Measurements from ENCODE around the gene GOLGA6A.
A peak's percentile ranks its signal among the peaks of the same experiment; 100 is the strongest.

Gene GOLGA6A

DNA sequence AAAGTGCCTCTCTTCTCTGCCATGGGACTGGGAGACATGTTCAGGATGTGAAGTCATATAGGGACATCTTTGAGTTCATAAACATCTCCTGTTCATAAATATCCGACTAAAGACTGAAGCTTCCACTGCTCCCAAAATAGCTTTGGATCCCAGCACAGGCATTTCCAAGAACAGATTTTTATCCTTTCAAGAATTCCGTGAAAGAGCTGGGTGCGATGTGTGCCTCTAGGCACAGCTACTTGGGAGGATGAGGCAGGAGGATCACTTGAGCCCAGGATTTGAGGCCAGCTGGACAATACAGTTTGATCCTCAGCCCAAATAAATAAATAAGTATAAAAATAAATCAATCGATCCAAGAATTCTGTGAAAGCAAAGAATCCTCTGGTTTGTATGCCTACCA, 41.3 kb upstream of the GOLGA6A start:
- Mint-ChIP-seq H3K4me1 (peaks cover 37% of the 10 kb centered on the region), H3K9me3 (no peaks in the 10 kb centered on the region), H3K36me3 (ENCODE audit: low read depth) (no peaks in the 10 kb centered on the region), H3K27me3 (ENCODE audit: low read depth) (peaks cover 32% of the 10 kb centered on the region), H3K27ac (peak overlapping the region in 1 of 3 experiments; percentile 56), H3K4me3 (no peak overlapping the region)
- TF ChIP-seq, protein P1, sequence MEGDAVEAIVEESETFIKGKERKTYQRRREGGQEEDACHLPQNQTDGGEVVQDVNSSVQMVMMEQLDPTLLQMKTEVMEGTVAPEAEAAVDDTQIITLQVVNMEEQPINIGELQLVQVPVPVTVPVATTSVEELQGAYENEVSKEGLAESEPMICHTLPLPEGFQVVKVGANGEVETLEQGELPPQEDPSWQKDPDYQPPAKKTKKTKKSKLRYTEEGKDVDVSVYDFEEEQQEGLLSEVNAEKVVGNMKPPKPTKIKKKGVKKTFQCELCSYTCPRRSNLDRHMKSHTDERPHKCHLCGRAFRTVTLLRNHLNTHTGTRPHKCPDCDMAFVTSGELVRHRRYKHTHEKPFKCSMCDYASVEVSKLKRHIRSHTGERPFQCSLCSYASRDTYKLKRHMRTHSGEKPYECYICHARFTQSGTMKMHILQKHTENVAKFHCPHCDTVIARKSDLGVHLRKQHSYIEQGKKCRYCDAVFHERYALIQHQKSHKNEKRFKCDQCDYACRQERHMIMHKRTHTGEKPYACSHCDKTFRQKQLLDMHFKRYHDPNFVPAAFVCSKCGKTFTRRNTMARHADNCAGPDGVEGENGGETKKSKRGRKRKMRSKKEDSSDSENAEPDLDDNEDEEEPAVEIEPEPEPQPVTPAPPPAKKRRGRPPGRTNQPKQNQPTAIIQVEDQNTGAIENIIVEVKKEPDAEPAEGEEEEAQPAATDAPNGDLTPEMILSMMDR (IDR thresholded peaks at IDR 0.05; ENCODE audit: unreplicated experiment in 3 of 3) = no peak

DNA sequence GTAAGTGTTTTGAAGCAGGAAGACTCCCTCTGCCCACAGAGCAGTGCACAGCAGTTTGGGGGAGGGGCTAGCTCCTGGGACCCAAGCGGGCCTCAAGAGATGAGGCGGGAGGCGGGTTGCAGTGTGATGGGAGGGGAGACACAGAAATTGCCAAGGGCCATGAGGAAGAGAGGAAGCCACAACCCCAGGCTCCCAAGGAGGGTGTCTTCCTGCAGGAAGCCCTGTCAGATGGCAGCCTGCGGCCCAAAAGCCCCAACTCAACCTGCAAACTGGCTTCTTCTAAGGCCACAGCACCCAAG, 40.7 kb upstream of the GOLGA6A start:
- Mint-ChIP-seq H3K27ac (peak overlapping the region in 2 of 3 experiments; percentile 35 to 70), H3K4me1 (peaks cover 37% of the 10 kb centered on the region), H3K36me3 (ENCODE audit: low read depth) (no peaks in the 10 kb centered on the region), H3K4me3 (no peak overlapping the region), H3K27me3 (ENCODE audit: low read depth) (peaks cover 30% of the 10 kb centered on the region), H3K9me3 (no peaks in the 10 kb centered on the region)
- TF ChIP-seq, protein P1 (IDR thresholded peaks at IDR 0.05; ENCODE audit: unreplicated experiment in 3 of 3) = no peak

DNA sequence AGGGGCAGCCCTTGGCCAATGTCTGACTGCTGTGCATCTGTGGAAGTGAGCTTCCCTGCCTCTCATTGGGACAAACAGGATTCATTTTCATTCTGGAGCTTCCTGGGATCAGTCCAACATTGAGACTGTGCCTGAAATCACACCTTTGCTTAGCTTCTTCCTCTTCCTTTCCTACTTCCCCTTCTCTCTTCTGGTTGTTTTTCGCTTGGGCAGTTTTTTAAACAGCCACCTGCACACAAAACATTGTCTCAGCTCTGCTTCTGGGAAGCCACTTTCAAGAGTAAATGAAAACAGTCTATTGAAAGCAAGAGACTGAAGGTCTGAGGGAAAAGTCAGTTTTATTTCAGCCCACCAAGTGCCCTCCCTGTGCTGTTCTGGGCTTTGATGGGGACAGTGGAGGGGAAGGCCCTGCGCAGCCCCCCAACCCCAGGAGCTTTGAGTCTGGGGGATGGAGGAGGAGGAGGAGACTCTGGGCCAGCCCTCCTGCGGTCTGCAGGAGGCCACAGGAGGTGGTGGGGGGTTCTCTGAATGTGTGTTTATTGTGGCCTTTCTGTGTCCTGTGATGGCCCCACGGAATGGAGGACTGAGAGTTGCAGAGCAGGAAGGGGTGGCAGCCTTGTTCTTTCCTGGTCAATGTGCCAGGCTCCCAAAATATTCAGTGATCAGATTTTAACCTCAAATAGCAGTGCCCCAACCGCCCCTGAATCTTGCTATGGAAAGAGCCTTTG, 40.2 kb upstream of the GOLGA6A start:
- no peak overlapping the region for H3K4me3 Mint-ChIP-seq
- H3K4me1 Mint-ChIP-seq = peaks cover 37% of the 10 kb centered on the region
- peak overlapping the region in 2 of 3 experiments; percentile 65 to 70 for H3K27ac Mint-ChIP-seq
- H3K9me3 Mint-ChIP-seq = no peaks in the 10 kb centered on the region
- TF ChIP-seq, protein P1 (IDR thresholded peaks at IDR 0.05; ENCODE audit: unreplicated experiment in 3 of 3) = no peak
- H3K36me3 Mint-ChIP-seq (ENCODE audit: low read depth) = no peaks in the 10 kb centered on the region
- peaks cover 30% of the 10 kb centered on the region for H3K27me3 Mint-ChIP-seq (ENCODE audit: low read depth)

DNA sequence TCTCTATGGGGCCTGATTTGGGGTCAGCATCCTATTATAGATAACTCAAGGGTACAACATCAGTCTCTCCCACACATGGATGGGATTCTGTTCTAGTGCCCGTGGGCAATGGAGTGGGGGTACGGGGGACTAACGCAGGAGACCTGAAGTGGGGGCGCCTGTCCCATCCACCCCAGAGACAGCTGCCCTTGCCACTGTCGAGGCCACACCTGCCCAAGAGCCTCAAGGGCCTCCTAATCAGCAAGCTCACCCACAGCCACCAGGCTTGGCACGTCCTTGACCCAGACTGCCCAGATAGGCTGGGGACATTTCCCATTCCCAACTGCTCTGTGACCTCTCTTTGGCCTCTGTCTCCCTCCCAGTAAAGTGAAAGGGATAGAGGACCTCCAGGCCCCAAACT, 39.5 kb upstream of the GOLGA6A start:
- H3K27me3 Mint-ChIP-seq (ENCODE audit: low read depth) = peaks cover 23% of the 10 kb centered on the region
- peaks cover 31% of the 10 kb centered on the region for H3K4me1 Mint-ChIP-seq
- no peaks in the 10 kb centered on the region for H3K36me3 Mint-ChIP-seq (ENCODE audit: low read depth)
- H3K9me3 Mint-ChIP-seq = no peaks in the 10 kb centered on the region
- H3K4me3 Mint-ChIP-seq = no peak overlapping the region
- TF ChIP-seq, protein P1 (IDR thresholded peaks at IDR 0.05; ENCODE audit: unreplicated experiment in 3 of 3) = no peak
- H3K27ac Mint-ChIP-seq = peak overlapping the region in 1 of 3 experiments; percentile 77

DNA sequence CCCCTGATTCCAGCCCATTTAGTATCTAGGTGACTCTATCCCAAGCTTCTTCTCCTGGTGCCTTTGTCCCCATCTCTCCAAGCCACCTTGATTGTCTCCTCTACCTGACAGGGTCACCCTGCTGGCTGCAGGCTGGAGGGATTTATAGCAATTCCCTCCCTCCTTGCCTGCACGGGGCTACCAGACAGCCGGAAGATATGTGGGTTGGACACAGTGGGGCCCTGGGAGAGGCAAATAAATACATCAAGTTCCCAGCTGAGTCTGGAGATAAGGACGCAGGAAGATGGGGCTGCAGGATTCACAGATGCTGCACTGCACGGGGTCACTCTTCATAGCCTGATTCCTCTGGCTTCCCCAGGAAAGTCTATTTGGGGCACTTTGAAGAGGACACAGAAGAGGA, 38.7 kb upstream of the GOLGA6A start:
- TF ChIP-seq, protein P1 (IDR thresholded peaks at IDR 0.05; ENCODE audit: unreplicated experiment in 3 of 3) = no peak
- Mint-ChIP-seq H3K36me3 (ENCODE audit: low read depth) (no peaks in the 10 kb centered on the region), H3K27me3 (ENCODE audit: low read depth) (peaks cover 17% of the 10 kb centered on the region), H3K9me3 (no peaks in the 10 kb centered on the region), H3K27ac (peak overlapping the region; percentile 19 to 77 (median 47)), H3K4me1 (peaks cover 27% of the 10 kb centered on the region), H3K4me3 (peak overlapping the region; percentile 2 to 62 (median 35))

DNA sequence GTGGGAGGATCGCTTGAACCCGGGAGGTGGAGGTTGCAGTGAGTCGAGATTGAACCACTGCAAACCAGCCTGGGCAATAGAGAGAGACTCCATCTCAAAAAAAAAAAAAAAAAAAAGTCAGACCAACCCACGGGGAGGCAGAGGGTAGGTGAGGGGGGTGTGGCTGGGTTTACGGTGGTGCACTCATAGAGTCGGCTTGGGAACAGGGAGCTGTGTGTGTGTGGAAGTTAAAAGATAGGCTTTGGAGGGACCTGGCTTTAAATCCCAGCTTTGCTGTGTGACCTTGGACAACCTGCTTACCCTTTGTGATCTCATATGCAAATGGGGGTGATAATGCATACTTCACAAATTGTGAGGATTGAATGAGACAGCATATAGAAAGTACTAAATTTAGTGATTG, 38.1 kb upstream of the GOLGA6A start:
- Mint-ChIP-seq H3K36me3 (ENCODE audit: low read depth) (no peaks in the 10 kb centered on the region), H3K27me3 (ENCODE audit: low read depth) (peaks cover 14% of the 10 kb centered on the region), H3K27ac (peak overlapping the region in 2 of 3 experiments; percentile 19 to 77), H3K4me1 (peaks cover 27% of the 10 kb centered on the region), H3K4me3 (no peak overlapping the region), H3K9me3 (no peaks in the 10 kb centered on the region)
- TF ChIP-seq, protein P1 (IDR thresholded peaks at IDR 0.05; ENCODE audit: unreplicated experiment in 3 of 3) = no peak
